Astrocyte (in vitro differentiated cells and primary cell): ENCODE results near the gene RPL13A. TPM values are rescaled to one million over a fixed set of nuclear protein-coding genes. Genes with fewer than 3 reads are reported as not detected.

Source experiments
- microRNA-seq: library from miRNA; unstranded; fragments of <30 nt; microRNA quantifications from one replicate; pipeline ENCODE4 v1.2.0, GENCODE V29; 2020
- total RNA-seq: library from RNA; stranded (reverse); gene quantifications from 2 replicates; pipeline ENCODE4 v1.2.1, GENCODE V29; 2021

The RPL13A gene
- total RNA-seq, 1 donor from 2014 or later, result 2,119 TPM

Small RNA genes within 50 kb of the gene (microRNA-seq; reads per million reads assigned to microRNA genes)
- not detected for gene MIR150

Other genes starting within 250 kb of the RPL13A start
- 2.8 and 4.6 TPM in 2 replicates for gene SLC6A16, start 162.4 kb upstream of the RPL13A start, total RNA-seq
- 0.20 TPM in 1 of 2 replicates, not detected in the other for gene CD37, start 152.2 kb upstream of the RPL13A start, total RNA-seq
- 46.5 and 58.2 TPM in 2 replicates for gene TEAD2, start 125.2 kb upstream of the RPL13A start, total RNA-seq
- gene DKKL1, start 123.7 kb upstream of the RPL13A start, total RNA-seq, result 0.89 and 1.1 TPM in 2 replicates
- gene KASH5, start 99.4 kb upstream of the RPL13A start, total RNA-seq, result not detected in 2 replicates
- not detected in 2 replicates for gene PTH2, start 64.2 kb upstream of the RPL13A start, total RNA-seq
- gene GFY, start 62.2 kb upstream of the RPL13A start, total RNA-seq, result not detected in 2 replicates
- 0.12 and 0.16 TPM in 2 replicates for gene SLC17A7, start 46.1 kb upstream of the RPL13A start, total RNA-seq
- gene PIH1D1, start 35.8 kb upstream of the RPL13A start, total RNA-seq, result 61.3 and 76.4 TPM in 2 replicates
- 13.0 and 19.2 TPM in 2 replicates for gene ALDH16A1, start 34.4 kb upstream of the RPL13A start, total RNA-seq
- 0.38 TPM in 1 of 2 replicates, not detected in the other for gene FLT3LG, start 13.4 kb upstream of the RPL13A start, total RNA-seq
- gene RPS11, start 8.8 kb downstream of the RPL13A start, total RNA-seq, result 1,263 and 1,399 TPM in 2 replicates
- gene FCGRT, start 25.1 kb downstream of the RPL13A start, total RNA-seq, result 32.2 and 40.6 TPM in 2 replicates
- gene RCN3, start 40.4 kb downstream of the RPL13A start, total RNA-seq, result 20.2 and 27.5 TPM in 2 replicates
- gene NOSIP, start 92.9 kb downstream of the RPL13A start, total RNA-seq, result 74.6 and 83.8 TPM in 2 replicates
- 0.89 and 1.3 TPM in 2 replicates for gene PRRG2, start 93.7 kb downstream of the RPL13A start, total RNA-seq
- 29.7 and 29.9 TPM in 2 replicates for gene PRR12, start 103.6 kb downstream of the RPL13A start, total RNA-seq
- gene RRAS, start 152.5 kb downstream of the RPL13A start, total RNA-seq, result 94.7 and 104 TPM in 2 replicates
- gene SCAF1, start 154.6 kb downstream of the RPL13A start, total RNA-seq, result 105 and 107 TPM in 2 replicates
- gene IRF3, start 178.2 kb downstream of the RPL13A start, total RNA-seq, result 63.0 and 68.1 TPM in 2 replicates
- 26.6 and 31.5 TPM in 2 replicates for gene BCL2L12, start 178.3 kb downstream of the RPL13A start, total RNA-seq
- 215 and 235 TPM in 2 replicates for gene PRMT1, start 189.7 kb downstream of the RPL13A start, total RNA-seq
- 0.65 and 1.6 TPM in 2 replicates for gene ADM5, start 202.0 kb downstream of the RPL13A start, total RNA-seq
- gene CPT1C, start 203.5 kb downstream of the RPL13A start, total RNA-seq, result 33.3 and 33.6 TPM in 2 replicates